Bronchial epithelial cell (primary cell): ENCODE measurements around the gene UBA1. TPM values are rescaled to one million over a fixed set of nuclear protein-coding genes. Genes with fewer than 3 reads are reported as not detected.

Experiments used
- DNase-seq: peaks from one replicate; pipeline ENCODE4 v3.0.0-alpha.2; 2010; ENCODE audit warnings: low read depth
- FAIRE-seq: peaks from 2 replicates; lab custom pipeline; 2011; peaks lifted over from hg19 to GRCh38; lab: Jason Lieb, UNC
- H3K27me3 ChIP-seq: 2 replicates; pipeline ENCODE4 v1.5.1; 2011; ENCODE audit warnings: low read length; ENCODE audit not compliant: control insufficient read depth, insufficient read depth
- H3K36me3 ChIP-seq: 2 replicates; pipeline ENCODE4 v1.5.1; 2011; ENCODE audit warnings: low read length; ENCODE audit not compliant: control insufficient read depth, insufficient read depth
- H3K4me3 ChIP-seq: 2 replicates; pipeline ENCODE4 v1.5.1; 2011; ENCODE audit warnings: mild to moderate bottlenecking, low read depth, low read length, control low read depth
- total RNA-seq: library from RNA; depleted of rRNA; stranded (reverse); fragments of >200 nt; gene quantifications from 2 replicates; pipeline ENCODE4 v1.2.1, GENCODE V29; 2014
- TF ChIP-seq, protein P1 (sequence below): IDR thresholded peaks from 2 replicates; pipeline ENCODE4 v1.5.1; 2011; ENCODE audit warnings: mild to moderate bottlenecking, moderate library complexity, low read length, control low read depth, inconsistent platforms; ENCODE audit not compliant: insufficient read depth, severe bottlenecking

The UBA1 gene
- total RNA-seq, 1 donor from 2014 or later: 87.4 TPM

DNA sequence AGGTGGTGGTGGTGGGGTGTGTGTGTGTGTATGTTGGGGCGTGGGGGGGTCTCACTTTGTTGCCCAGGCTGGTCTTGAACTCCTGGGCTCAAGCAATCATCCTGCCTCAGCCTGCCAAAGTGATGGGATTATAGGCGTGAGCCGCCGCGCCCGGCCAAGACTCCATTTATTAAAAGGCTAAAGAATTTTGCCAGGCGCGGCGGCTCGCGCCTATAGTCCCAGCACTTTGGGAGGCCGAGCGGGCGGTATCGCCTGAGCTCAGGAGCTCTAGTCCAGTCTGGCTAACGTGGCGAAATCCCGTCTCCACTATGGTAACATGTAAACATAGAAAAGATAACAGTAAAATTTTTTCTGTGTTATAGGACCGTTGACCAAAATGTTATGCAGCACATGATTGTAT lies 3.7 kb upstream of the UBA1 start:
- no peaks in the 10 kb centered on the region for H3K36me3 ChIP-seq
- FAIRE-seq (no peak), DNase-seq (no peak)
- no peak overlapping the region for H3K4me3 ChIP-seq
- H3K27me3 ChIP-seq: no peaks in the 10 kb centered on the region
- TF ChIP-seq, protein P1, sequence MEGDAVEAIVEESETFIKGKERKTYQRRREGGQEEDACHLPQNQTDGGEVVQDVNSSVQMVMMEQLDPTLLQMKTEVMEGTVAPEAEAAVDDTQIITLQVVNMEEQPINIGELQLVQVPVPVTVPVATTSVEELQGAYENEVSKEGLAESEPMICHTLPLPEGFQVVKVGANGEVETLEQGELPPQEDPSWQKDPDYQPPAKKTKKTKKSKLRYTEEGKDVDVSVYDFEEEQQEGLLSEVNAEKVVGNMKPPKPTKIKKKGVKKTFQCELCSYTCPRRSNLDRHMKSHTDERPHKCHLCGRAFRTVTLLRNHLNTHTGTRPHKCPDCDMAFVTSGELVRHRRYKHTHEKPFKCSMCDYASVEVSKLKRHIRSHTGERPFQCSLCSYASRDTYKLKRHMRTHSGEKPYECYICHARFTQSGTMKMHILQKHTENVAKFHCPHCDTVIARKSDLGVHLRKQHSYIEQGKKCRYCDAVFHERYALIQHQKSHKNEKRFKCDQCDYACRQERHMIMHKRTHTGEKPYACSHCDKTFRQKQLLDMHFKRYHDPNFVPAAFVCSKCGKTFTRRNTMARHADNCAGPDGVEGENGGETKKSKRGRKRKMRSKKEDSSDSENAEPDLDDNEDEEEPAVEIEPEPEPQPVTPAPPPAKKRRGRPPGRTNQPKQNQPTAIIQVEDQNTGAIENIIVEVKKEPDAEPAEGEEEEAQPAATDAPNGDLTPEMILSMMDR: no peak

DNA sequence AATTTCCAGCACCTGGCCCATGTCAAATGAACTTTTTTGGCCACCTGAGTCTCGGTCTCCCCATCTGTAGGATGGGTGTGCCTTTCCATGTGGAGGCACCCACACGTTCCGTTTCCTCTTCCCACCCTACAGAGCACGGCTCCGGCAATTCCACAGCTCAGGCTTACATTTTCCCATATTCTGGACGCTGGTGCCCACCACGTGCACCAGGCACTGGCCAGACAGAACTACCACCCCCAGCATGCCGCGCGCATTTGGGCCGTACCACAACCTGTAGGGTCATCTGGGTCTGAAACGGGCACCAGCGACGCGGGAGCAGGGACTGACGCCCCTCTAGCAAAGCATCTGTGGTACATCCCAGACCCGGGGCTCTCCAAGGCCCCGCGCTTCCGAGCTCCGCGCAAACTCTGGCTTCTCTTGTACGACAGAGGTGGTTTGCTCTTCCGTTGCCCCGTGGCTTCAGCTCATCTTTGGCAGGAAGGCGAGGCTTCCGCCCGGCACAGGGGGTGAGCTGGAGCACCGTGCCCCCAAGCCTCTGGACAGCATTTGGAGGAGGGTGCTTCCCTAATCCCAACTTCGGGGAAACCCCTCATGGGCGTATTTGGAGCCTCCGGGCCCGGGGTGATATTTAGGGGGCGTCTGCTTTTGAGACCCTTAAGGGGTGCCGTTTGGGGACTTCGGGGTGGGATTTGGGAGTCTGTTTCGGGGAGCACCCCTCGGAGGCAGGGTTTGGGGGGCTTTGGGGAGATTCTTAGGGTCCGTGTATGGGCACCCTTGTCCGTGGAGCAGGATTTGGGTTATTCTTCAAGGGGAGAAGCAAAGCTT lies 3.0 kb upstream of the UBA1 start:
- FAIRE-seq (no peak), DNase-seq (peak; percentile 78)
- TF ChIP-seq, protein P1: no peak
- Histone ChIP-seq H3K36me3 (no peaks in the 10 kb centered on the region), H3K4me3 (peak overlapping the region; percentile 55), H3K27me3 (no peaks in the 10 kb centered on the region)

DNA sequence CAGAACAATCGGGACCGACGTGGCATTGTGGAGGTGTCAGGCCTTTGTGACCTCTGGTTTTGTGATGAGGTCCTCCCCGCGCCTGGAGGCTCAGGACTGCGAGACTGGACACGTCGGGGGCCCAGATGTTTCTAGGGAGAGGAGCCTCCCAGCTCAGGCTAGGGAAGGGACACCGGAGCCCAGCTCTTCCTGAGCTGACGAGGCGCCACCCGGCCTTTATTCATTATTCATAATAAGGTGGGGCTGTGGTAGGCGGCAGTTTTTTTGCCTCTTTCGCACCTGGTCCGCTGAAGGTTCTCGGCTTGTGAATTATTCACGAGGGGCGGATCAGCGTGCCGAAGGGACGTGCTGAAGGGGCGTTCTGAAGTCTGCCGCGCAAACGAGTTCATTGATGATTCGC lies 2.3 kb upstream of the UBA1 start:
- peak overlapping the region; percentile 55 for H3K4me3 ChIP-seq
- no peaks in the 10 kb centered on the region for H3K27me3 ChIP-seq
- H3K36me3 ChIP-seq: no peaks in the 10 kb centered on the region
- peak; percentile 63 for DNase-seq
- TF ChIP-seq, protein P1: no peak
- no peak for FAIRE-seq

DNA sequence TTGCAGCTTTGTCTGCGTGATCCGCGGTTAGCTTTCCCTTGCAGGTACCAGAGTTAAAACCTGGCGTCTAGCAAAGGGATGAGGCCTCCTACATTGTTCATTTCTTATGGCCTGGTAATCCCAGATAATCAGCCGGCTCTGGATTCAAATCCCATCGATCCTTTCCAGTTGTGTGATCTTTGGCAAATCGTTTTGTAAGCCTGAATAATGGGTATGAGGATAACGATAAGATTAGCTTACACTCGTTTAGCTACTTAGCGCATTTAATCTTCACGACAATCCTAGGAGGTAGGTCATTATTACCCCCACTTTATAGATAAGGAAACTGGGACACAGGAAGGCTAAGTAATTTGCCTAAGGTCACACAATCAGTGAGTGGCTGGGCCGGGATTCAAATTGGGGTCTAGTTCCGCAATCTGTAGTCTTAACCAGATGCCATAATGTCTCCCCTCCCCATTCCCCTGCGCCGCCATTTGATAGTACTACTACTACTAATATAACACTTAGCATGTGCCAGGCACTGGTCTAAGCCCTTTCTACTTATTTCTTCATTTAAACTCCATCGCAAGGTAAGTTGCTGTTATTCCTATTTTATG lies 1.7 kb upstream of the UBA1 start:
- Histone ChIP-seq H3K4me3 (peak overlapping the region; percentile 55), H3K27me3 (no peaks in the 10 kb centered on the region), H3K36me3 (peaks cover 2% of the 10 kb centered on the region)
- TF ChIP-seq, protein P1: no peak
- DNase-seq: no peak
- no peak for FAIRE-seq

DNA sequence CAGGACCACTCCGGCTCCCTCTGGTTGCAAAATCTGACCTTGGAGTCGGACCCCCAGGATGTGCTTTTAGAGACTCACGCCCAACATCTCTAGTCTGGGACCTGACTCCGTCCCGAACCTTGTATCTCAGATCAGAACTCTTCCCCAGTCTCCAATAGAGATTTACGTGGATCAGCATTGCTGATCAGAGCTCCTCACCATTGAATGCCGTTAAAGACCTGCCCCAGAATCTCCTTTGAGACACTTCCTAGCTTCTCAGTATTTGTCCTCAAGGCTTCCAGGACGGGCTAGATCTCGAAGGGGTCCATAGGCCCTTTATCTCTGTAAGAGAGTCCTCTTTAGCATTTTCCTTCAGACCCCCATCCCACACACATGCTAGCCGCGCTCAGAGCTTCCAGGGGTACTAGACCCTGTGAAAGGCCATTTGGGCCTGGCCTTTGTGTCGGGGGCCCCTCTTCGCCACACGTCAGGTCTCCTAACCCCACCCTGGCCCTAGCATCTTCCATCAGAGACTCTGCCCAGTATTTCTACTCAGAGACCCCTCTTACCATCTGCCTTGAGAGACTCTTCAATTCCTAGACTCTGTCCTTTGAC lies 662 bp downstream of the UBA1 start:
- peak overlapping the region; percentile 79 for H3K4me3 ChIP-seq
- DNase-seq (no peak), FAIRE-seq (no peak)
- H3K36me3 ChIP-seq: peaks cover 5% of the 10 kb centered on the region
- H3K27me3 ChIP-seq: no peaks in the 10 kb centered on the region
- TF ChIP-seq, protein P1: no peak
